ENCODE data around the gene UGT1A10.

Gene UGT1A10

DNA sequence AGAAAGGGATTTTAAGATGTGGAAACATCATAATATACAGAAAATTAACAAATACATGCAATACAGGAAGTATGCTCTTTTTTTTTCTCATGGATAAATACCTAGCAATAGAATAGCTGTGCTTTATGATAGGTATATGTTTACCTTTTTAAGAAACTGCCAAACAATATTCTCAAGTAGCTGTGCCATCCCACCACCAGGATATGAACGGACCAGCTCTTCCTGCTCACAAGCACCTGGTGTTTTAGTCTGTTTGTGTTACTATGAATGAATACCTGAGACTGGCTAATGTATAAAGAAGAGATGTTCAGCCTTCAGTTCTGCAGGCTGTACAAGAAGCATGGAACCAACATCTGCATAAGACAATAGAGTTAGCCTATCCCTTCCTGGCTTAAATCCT, 38.7 kb upstream of the UGT1A10 start:
- H3K4me3 ChIP-seq (ENCODE audit: low read length): no peak overlapping the region
- no peak for TF ChIP-seq EZH2phosphoT487 (IDR thresholded peaks at IDR 0.05; ENCODE audit: borderline replicate concordance, low read length)
- TF ChIP-seq, protein P1, sequence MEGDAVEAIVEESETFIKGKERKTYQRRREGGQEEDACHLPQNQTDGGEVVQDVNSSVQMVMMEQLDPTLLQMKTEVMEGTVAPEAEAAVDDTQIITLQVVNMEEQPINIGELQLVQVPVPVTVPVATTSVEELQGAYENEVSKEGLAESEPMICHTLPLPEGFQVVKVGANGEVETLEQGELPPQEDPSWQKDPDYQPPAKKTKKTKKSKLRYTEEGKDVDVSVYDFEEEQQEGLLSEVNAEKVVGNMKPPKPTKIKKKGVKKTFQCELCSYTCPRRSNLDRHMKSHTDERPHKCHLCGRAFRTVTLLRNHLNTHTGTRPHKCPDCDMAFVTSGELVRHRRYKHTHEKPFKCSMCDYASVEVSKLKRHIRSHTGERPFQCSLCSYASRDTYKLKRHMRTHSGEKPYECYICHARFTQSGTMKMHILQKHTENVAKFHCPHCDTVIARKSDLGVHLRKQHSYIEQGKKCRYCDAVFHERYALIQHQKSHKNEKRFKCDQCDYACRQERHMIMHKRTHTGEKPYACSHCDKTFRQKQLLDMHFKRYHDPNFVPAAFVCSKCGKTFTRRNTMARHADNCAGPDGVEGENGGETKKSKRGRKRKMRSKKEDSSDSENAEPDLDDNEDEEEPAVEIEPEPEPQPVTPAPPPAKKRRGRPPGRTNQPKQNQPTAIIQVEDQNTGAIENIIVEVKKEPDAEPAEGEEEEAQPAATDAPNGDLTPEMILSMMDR (IDR thresholded peaks at IDR 0.05; ENCODE audit: low read depth, low read length, poor library complexity, severe bottlenecking): no peak
- H3F3A ChIP-seq (ENCODE audit: control insufficient read depth, insufficient read depth): no peaks in the 10 kb centered on the region
- no peaks in the 10 kb centered on the region for H3K36me3 ChIP-seq (ENCODE audit: control insufficient read depth, low read length)
- H3K27ac ChIP-seq (ENCODE audit: low read depth, low read length): no peak overlapping the region
- H3K9me3 ChIP-seq (ENCODE audit: control insufficient read depth, insufficient read depth, low read length): peaks cover 2% of the 10 kb centered on the region; the same call in 1 of the 2 replicates
- no peaks in the 10 kb centered on the region for H3K9me2 ChIP-seq (replicated peaks; ENCODE audit: control insufficient read depth, low read length)
- no peaks in the 10 kb centered on the region for H3K27me3 ChIP-seq (ENCODE audit: control insufficient read depth, low read length)
- no peaks in the 10 kb centered on the region for H4K20me1 ChIP-seq (ENCODE audit: control insufficient read depth, insufficient read depth, low read depth, low read length)
- H3K79me2 ChIP-seq (ENCODE audit: control insufficient read depth, low read length): no peaks in the 10 kb centered on the region
- no peaks in the 10 kb centered on the region for H3K4me1 ChIP-seq (ENCODE audit: control insufficient read depth, low read length)
- no peak overlapping the region for H3K4me2 ChIP-seq (ENCODE audit: low read length)

DNA sequence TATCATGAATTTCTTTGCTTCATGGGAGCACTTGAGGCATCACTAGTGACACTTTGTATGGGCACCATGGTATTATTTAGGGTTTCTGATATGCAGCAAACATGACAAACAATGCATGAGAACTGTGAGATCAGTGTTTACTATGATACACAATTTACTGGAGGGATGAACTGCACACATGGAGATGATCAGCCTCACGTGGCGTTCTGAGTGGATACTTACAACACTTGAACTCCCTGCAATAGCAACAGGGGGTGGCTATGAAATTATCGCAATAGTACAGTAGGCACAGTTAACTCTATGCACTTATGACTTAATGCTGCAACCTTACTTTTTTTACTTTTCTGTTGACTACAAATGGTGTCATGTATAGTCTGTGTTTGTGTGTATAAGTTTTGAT, 37.3 kb upstream of the UGT1A10 start:
- no peak for TF ChIP-seq EZH2phosphoT487 (IDR thresholded peaks at IDR 0.05; ENCODE audit: borderline replicate concordance, low read length)
- TF ChIP-seq, protein P1 (IDR thresholded peaks at IDR 0.05; ENCODE audit: low read depth, low read length, poor library complexity, severe bottlenecking): no peak
- no peaks in the 10 kb centered on the region for H3F3A ChIP-seq (ENCODE audit: control insufficient read depth, insufficient read depth)
- no peak overlapping the region for H3K27ac ChIP-seq (ENCODE audit: low read depth, low read length)
- H3K79me2 ChIP-seq (ENCODE audit: control insufficient read depth, low read length): no peaks in the 10 kb centered on the region
- H3K36me3 ChIP-seq (ENCODE audit: control insufficient read depth, low read length): no peaks in the 10 kb centered on the region
- no peaks in the 10 kb centered on the region for H3K27me3 ChIP-seq (ENCODE audit: control insufficient read depth, low read length)
- H3K4me1 ChIP-seq (ENCODE audit: control insufficient read depth, low read length): no peaks in the 10 kb centered on the region
- H3K9me3 ChIP-seq (ENCODE audit: control insufficient read depth, insufficient read depth, low read length): peaks cover 4% of the 10 kb centered on the region; the same call in 1 of the 2 replicates
- H3K9me2 ChIP-seq (replicated peaks; ENCODE audit: control insufficient read depth, low read length): no peaks in the 10 kb centered on the region
- H3K4me3 ChIP-seq (ENCODE audit: low read length): no peak overlapping the region
- no peaks in the 10 kb centered on the region for H4K20me1 ChIP-seq (ENCODE audit: control insufficient read depth, insufficient read depth, low read depth, low read length)
- H3K4me2 ChIP-seq (ENCODE audit: low read length): no peak overlapping the region

DNA sequence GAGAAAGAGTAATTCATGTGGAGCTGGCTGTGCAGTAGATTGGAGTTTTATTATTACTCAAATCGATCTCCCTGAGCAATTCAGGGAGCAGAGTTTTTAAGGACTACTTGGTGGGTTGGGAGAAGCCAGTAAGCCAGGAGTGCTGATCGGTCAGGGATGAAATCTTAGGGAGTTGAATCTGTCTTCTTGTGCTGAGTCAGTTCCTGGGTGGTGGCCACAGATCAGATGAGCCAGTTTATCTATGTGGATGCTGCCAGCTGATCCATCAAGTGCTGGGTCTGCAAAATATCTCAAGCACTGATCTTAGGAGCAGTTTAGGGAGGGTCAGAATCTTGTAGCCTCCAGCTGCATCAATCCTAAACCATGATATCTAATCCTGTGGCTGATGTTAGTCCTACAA, 35.9 kb upstream of the UGT1A10 start:
- no peak overlapping the region for H3K27ac ChIP-seq (ENCODE audit: low read depth, low read length)
- no peaks in the 10 kb centered on the region for H3K27me3 ChIP-seq (ENCODE audit: control insufficient read depth, low read length)
- no peaks in the 10 kb centered on the region for H4K20me1 ChIP-seq (ENCODE audit: control insufficient read depth, insufficient read depth, low read depth, low read length)
- H3K4me3 ChIP-seq (ENCODE audit: low read length): no peak overlapping the region
- no peaks in the 10 kb centered on the region for H3K79me2 ChIP-seq (ENCODE audit: control insufficient read depth, low read length)
- no peak overlapping the region for H3K4me2 ChIP-seq (ENCODE audit: low read length)
- H3K9me3 ChIP-seq (ENCODE audit: control insufficient read depth, insufficient read depth, low read length): peaks cover 4% of the 10 kb centered on the region; the same call in 1 of the 2 replicates
- no peaks in the 10 kb centered on the region for H3K9me2 ChIP-seq (replicated peaks; ENCODE audit: control insufficient read depth, low read length)
- H3K4me1 ChIP-seq (ENCODE audit: control insufficient read depth, low read length): no peaks in the 10 kb centered on the region
- H3K36me3 ChIP-seq (ENCODE audit: control insufficient read depth, low read length): no peaks in the 10 kb centered on the region
- H3F3A ChIP-seq (ENCODE audit: control insufficient read depth, insufficient read depth): no peaks in the 10 kb centered on the region
- no peak for TF ChIP-seq EZH2phosphoT487 (IDR thresholded peaks at IDR 0.05; ENCODE audit: borderline replicate concordance, low read length)
- TF ChIP-seq, protein P1 (IDR thresholded peaks at IDR 0.05; ENCODE audit: low read depth, low read length, poor library complexity, severe bottlenecking): no peak

Data from DOHH2 (cell line).